Activated T-cell treated with anti-CD3 and anti-CD28 coated beads, Interleukin-2, amount 50 U/mL, for 4 hours (primary cell): Measurements from ENCODE around the gene ATP6V1B1. TPM values are rescaled to one million over a fixed set of nuclear protein-coding genes. Genes with fewer than 3 reads are reported as not detected.

ENCODE experiments used
- ATAC-seq, 2 donors: fragments of 200-7000 bp; cut with Tn5 transposase; one replicate each; pipeline ENCODE4 v1.10.0; 2021
- DNase-seq: peaks from one replicate; pipeline ENCODE4 v3.0.0-alpha.2; 2020
- H3K27me3 Mint-ChIP-seq: one replicate; pipeline ENCODE4 v1.8.0; 2021; ENCODE audit warnings: low read depth, mixed read lengths
- H3K36me3 Mint-ChIP-seq: one replicate; pipeline ENCODE4 v1.8.0; 2022; ENCODE audit warnings: mixed read lengths; ENCODE audit not compliant: insufficient read depth
- H3K4me1 Mint-ChIP-seq: one replicate; pipeline ENCODE4 v1.8.0; 2021; ENCODE audit warnings: low read depth, mixed read lengths
- H3K4me3 Mint-ChIP-seq: one replicate; pipeline ENCODE4 v1.8.0; 2021; ENCODE audit warnings: mild to moderate bottlenecking, moderate library complexity, mixed read lengths
- H3K9me3 Mint-ChIP-seq: one replicate; pipeline ENCODE4 v1.8.0; 2021; ENCODE audit warnings: mixed read lengths
- total RNA-seq, 3 donors: library from RNA; stranded (reverse); gene quantifications; one replicate each; pipeline ENCODE4 v1.2.1, GENCODE V29; 2021

The ATP6V1B1 gene
- total RNA-seq, 3 donors from 2014 or later, result not detected

DNA sequence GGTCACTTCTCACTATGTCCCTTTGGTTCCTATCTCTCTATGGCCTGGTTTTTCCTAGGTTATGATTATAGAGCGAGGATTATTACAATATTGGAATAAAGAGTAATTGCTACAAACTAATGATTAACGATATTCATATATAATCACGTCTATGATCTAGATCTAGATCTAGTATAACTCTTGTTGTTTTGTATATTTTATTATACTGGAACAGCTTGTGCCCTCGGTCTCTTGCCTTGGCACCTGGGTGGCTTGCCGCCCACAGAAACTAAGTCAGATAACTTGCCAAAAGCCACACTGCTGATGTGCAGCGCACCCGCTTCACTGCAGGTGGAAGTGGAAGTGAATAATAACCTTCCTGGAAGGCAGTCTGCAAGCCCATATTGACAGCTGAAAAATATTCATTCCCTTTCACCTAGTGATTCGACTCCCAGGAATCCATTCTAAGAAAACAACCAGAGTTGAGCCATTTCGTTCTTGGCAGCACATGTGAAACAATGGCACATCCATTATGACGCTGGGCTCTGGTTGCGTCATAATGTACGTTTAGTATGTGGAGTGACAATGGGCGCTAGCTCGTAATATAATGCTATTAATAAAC lies 42.0 kb downstream of the ATP6V1B1 start:
- H3K9me3 Mint-ChIP-seq, result no peaks in the 10 kb centered on the region
- H3K27me3 Mint-ChIP-seq, result peaks cover 2% of the 10 kb centered on the region
- peak overlapping the region; percentile 83 for H3K4me3 Mint-ChIP-seq
- ATAC-seq (peak; percentile 26 to 42), DNase-seq (no peak)
- H3K36me3 Mint-ChIP-seq, result no peaks in the 10 kb centered on the region
- H3K4me1 Mint-ChIP-seq, result peaks cover 14% of the 10 kb centered on the region

GRCh38 chr2:70978341-70979179 lies 42.9 kb downstream of the ATP6V1B1 start, which contains the start of gene ANKRD53:
ANKRD53 (plus strand) TSS chr2:70978630; CDS start chr2:70978646, 16 bp downstream.
- Mint-ChIP-seq H3K4me3 (peak within 1 kb of the TSS; percentile 83), H3K4me1 (peaks cover 14% of the 10 kb centered on the region), H3K9me3 (no peaks in the 10 kb centered on the region), H3K27me3 (peaks cover 2% of the 10 kb centered on the region), H3K36me3 (no peaks in the 10 kb centered on the region)
- DNase-seq (no peak), ATAC-seq (peak in 1 of 2 donors; percentile 42)

DNA sequence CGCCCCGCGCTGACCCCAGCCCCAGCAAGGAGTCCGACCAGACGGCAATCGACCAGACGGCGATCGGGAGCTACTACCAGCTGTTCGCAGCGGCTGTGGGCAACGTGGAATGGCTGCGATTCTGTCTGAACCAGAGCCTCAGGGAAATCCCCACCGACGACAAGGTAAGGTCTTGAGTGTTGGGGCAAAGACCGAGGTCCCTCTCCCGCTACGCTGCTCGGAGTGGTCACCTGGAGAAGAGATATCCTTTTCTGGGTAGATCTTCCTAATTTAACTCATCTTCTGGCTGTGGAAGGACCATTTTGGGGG lies 43.4 kb downstream of the ATP6V1B1 start:
- Mint-ChIP-seq H3K27me3 (peaks cover 2% of the 10 kb centered on the region), H3K36me3 (no peaks in the 10 kb centered on the region)

GRCh38 chr2:70979626-70980025 lies 43.9 kb downstream of the ATP6V1B1 start:
- Mint-ChIP-seq H3K9me3 (no peaks in the 10 kb centered on the region), H3K4me1 (peaks cover 18% of the 10 kb centered on the region), H3K27me3 (peaks cover 2% of the 10 kb centered on the region), H3K36me3 (no peaks in the 10 kb centered on the region), H3K4me3 (no peak overlapping the region)
- DNase-seq (no peak), ATAC-seq (no peak)

More for the DNA sequence above, 43.4 kb downstream of the ATP6V1B1 start:
- Mint-ChIP-seq H3K4me1 (peaks cover 14% of the 10 kb centered on the region), H3K4me3 (peak overlapping the region; percentile 56), H3K9me3 (no peaks in the 10 kb centered on the region)
- DNase-seq, result no peak
- ATAC-seq, result no peak

GRCh38 chr2:70981421-70981820 lies 45.7 kb downstream of the ATP6V1B1 start:
- ATAC-seq, result no peak
- Mint-ChIP-seq H3K4me3 (no peak overlapping the region), H3K36me3 (peaks cover 8% of the 10 kb centered on the region), H3K4me1 (peaks cover 21% of the 10 kb centered on the region), H3K9me3 (no peaks in the 10 kb centered on the region), H3K27me3 (no peaks in the 10 kb centered on the region)
- DNase-seq, result no peak

DNA sequence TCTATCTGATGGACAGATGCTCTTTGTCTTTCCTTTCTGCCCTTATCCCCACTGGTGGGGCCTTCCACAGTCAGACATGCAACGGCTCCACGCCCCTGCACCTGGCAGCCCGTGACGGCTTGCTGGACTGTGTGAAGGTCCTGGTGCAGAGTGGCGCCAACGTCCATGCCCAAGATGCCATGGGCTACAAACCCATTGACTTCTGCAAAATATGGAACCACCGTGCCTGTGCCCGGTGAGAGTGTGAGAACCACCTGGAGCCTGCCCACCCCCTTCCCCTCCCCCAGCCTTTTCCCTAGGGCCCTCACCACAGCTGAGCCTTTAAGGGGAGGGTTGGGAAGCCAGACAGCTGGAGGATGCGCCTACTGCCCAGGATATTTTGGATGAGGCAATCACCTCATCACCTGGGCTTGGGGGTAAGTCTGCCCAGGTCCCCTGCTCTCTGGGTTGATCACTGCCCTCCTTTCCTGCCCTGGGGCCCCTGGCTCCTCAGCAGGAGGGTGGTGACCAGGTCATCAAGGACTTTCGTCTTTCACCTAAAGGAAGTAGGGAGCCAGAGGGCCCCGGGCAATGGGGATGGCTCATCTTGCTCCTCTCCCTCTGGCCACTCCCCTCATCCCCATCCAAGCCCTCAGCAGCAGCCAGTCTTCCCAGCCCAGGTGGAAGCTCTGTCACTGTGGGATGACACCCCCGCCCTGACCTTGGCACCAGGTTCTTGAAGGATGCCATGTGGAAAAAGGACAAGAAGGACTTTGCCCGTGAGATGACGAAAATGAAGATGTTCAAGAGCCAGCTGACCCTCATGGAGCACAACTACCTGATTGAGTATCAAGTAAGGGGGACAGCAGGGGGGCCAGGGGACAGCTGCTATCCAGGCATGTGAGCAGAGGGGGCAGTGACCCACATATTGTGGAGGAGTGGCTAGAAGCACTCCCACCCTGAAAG lies 46.4 kb downstream of the ATP6V1B1 start:
- Mint-ChIP-seq H3K4me1 (peaks cover 18% of the 10 kb centered on the region), H3K4me3 (no peak overlapping the region), H3K36me3 (peaks cover 15% of the 10 kb centered on the region), H3K9me3 (no peaks in the 10 kb centered on the region), H3K27me3 (no peaks in the 10 kb centered on the region)
- ATAC-seq (no peak), DNase-seq (no peak)

GRCh38 chr2:70982971-70983370 lies 47.3 kb downstream of the ATP6V1B1 start:
- Mint-ChIP-seq H3K36me3 (peaks cover 21% of the 10 kb centered on the region), H3K9me3 (no peaks in the 10 kb centered on the region), H3K4me3 (no peak overlapping the region), H3K4me1 (peaks cover 12% of the 10 kb centered on the region), H3K27me3 (no peaks in the 10 kb centered on the region)
- ATAC-seq (no peak), DNase-seq (no peak)

GRCh38 chr2:70983506-70984227 lies 48.0 kb downstream of the ATP6V1B1 start:
- no peak overlapping the region for H3K4me3 Mint-ChIP-seq
- no peaks in the 10 kb centered on the region for H3K27me3 Mint-ChIP-seq
- peaks cover 9% of the 10 kb centered on the region for H3K4me1 Mint-ChIP-seq
- no peak for ATAC-seq
- peaks cover 24% of the 10 kb centered on the region for H3K36me3 Mint-ChIP-seq
- DNase-seq, result no peak
- H3K9me3 Mint-ChIP-seq, result no peaks in the 10 kb centered on the region

DNA sequence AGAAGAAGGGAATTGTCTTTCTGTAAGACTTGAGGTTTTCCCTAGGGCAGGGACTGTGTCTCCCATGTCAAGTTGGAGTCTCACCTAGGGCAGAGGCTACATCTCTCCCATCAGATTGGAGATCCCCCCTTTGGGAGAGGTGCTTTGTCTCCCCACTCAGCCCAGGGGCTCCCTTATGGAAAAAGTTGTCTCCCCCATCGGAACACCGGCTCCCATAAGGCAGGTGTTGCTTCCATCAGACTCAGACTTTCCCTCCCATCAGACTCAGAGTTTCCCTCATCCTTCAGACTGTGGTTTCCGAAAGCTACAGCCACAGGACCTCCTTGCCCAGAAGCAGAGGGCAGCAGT lies 48.5 kb downstream of the ATP6V1B1 start:
- peaks cover 27% of the 10 kb centered on the region for H3K36me3 Mint-ChIP-seq
- H3K4me1 Mint-ChIP-seq, result peaks cover 9% of the 10 kb centered on the region
- DNase-seq (no peak), ATAC-seq (no peak)
- no peaks in the 10 kb centered on the region for H3K9me3 Mint-ChIP-seq
- H3K4me3 Mint-ChIP-seq, result no peak overlapping the region
- H3K27me3 Mint-ChIP-seq, result no peaks in the 10 kb centered on the region

- Mint-ChIP-seq H3K9me3 (no peaks in the 10 kb centered on the region), H3K4me1 (peaks cover 9% of the 10 kb centered on the region), H3K36me3 (peaks cover 29% of the 10 kb centered on the region), H3K27me3 (no peaks in the 10 kb centered on the region), H3K4me3 (no peak overlapping the region)
- DNase-seq, result peak; percentile 81
- ATAC-seq, result peak; percentile 99
Measured at GRCh38 chr2:70984576-70985282, 49.0 kb downstream of the ATP6V1B1 start.

DNA sequence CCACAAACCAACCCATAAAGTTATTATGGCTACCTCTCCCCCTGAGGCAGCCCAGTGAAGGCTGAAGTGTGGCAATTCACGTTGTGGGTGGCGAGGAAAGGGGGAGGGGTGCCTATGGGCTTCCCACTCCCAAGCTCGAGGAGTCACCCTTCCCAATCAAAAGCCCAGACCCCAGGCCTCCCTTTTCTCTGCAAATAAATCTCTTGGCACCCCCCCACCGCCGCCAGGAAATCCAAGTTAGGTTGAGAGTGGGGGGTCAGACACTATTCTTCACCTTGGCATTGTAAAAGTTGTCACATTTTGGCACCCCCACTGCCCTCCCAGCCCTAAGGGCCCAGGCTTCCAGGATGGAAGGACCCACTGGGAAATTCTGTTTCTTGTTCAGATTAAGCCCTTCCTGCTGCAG lies 49.6 kb downstream of the ATP6V1B1 start:
- Mint-ChIP-seq H3K9me3 (no peaks in the 10 kb centered on the region), H3K27me3 (no peaks in the 10 kb centered on the region), H3K4me3 (no peak overlapping the region), H3K4me1 (peaks cover 9% of the 10 kb centered on the region), H3K36me3 (peaks cover 29% of the 10 kb centered on the region)
- ATAC-seq (no peak), DNase-seq (no peak)

- no peak for DNase-seq
- Mint-ChIP-seq H3K27me3 (no peaks in the 10 kb centered on the region), H3K9me3 (no peaks in the 10 kb centered on the region), H3K36me3 (peaks cover 29% of the 10 kb centered on the region), H3K4me3 (no peak overlapping the region), H3K4me1 (peaks cover 9% of the 10 kb centered on the region)
- no peak for ATAC-seq
Measured at GRCh38 chr2:70985956-70986355, 50.3 kb downstream of the ATP6V1B1 start.

DNA sequence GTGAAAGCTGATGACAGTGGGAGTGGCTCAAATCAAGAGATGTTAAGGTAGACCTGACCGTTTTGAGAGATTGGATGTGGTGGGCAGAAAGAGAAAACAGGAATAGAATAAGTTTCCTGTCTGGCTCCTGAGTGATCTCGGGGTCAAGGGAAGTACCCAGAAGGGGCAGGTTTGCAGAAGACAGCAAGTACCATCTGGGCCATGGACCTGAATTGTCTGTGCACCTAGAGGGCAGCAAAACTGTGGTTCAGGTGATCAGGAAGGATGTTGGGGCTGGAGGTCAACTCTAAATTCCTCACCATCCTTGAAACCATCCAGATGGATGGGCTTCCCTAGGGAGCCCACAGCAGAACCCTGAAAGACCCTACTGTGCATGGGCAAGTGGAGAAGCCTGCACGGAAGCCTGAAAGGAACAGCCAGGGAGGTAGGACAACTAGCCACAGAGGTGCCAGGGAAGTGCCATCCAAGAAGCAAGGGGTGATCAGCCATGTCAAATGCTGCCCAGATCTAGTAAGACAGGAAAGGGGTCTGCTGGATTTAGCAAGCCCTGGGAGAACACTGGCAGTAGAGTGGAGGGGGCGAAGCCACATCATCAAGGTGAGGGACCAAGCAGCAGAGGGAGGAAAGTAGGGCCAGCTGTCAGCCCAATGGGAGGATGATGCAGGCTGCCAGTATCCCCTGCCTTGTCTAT lies 50.9 kb downstream of the ATP6V1B1 start:
- H3K9me3 Mint-ChIP-seq, result no peaks in the 10 kb centered on the region
- ATAC-seq (no peak), DNase-seq (no peak)
- no peaks in the 10 kb centered on the region for H3K27me3 Mint-ChIP-seq
- peaks cover 31% of the 10 kb centered on the region for H3K36me3 Mint-ChIP-seq
- H3K4me3 Mint-ChIP-seq, result no peak overlapping the region
- peaks cover 11% of the 10 kb centered on the region for H3K4me1 Mint-ChIP-seq
